GM21717 (cell line): Measurements from ENCODE around the gene YPEL1.

Source experiments
- ATAC-seq: cut with Tn5 transposase; IDR thresholded peaks from one replicate; pipeline ENCODE4 v1.9.1; 2021; ENCODE audit warnings: mild to moderate bottlenecking, moderate library complexity; ENCODE audit not compliant: unreplicated experiment

Gene YPEL1

DNA sequence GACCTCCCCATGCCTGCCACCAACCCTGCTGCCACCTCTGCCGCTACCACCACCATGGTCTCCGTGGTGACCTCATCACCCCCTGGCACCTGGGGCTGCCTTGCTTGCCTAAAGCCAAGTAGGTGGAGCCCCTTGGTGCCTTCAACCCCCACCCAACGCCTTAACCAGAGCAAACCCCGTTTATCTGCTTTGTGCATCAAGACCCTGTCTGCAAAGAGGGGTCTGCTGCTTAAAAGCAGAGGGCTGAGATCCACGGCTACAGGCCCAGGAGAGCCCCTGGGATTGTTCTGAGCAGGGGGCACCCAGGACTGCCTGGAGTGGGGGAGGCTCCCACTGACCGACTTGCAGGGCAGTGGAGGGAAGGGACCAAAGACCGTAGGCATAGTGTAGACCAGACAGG, 74.7 kb downstream of the YPEL1 start:
- no peak for ATAC-seq

DNA sequence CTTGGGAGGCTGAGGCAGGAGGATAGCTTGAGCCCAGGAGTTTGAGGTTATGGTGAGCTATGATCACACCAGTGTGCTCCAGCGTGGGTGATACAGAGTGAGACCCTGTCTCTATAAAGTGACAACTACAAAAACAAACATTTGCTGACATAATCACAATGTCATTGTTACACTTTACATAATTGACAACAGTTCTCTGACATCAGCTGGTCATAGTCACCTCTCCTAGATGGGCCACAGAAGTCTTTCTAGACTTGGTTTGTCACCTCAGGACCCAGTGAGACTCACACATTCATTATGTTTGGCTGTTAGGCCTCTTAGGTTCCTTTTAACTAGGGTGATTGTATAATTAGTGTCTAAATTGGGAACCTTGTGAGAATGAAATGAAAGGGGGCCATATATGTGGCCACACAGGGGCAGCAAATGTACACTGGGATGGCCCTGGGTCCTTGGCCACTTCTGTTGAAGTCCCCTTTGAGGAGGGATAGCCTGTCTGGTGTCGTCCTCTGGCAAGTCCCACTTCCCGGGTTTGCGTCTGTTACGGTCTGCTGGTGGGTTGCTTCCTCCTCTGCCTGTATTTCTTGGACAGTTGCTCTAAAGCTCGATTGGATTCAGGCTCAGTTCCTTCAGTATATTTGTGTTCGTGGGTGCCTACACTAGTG, 75.6 kb downstream of the YPEL1 start:
- ATAC-seq, result no peak

DNA sequence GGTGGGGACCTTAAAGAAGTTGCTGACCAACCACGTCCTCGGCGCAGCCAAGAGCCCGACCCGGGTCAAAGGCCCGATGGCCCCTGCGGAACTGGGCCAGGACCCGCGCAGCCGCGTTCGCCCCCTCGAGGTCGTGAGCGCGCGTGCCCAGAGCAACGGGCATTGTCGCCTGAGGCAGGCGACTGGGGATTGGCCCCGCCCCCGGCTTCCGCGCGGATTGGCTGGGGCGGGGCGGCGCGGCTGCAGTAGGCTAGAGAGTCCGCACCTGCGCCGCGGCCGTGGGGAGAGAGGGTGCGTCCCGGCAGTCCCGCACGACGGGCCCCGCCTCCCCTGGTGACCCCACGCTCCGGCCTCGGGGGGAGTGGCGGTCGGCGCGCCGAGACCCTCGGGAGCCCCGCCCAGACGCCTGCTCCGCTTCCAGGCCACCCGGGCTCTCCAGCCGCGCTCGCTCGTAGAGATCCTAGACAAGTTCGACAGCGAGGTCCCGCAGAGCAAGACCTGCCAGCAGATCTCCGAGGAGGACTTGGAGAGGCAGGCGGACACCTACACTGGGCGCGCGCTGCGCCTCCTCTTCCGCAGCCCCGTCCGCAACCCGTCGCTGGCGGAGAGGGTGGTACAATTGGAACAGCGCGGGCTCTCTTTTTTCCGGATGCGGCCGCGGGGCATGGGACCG, 78.1 kb downstream of the YPEL1 start:
- peak; percentile 47 for ATAC-seq

DNA sequence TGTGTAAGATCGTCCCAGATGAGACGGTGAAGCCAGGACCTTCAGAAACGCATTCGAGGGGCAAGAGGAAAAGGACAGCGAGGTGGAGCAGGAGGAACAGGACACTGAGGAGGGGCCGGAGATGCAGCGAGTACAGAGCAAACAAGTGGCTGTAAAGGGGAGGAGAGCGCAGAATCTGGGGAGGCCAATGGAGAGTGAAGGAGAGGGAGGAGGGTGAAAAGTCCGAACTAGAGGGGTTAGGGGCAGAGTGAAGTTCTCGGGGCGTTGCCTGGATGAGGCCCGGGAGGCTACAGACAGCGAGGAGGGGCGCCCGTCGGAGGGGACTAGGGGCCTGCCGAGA, 78.6 kb downstream of the YPEL1 start:
- no peak for ATAC-seq

DNA sequence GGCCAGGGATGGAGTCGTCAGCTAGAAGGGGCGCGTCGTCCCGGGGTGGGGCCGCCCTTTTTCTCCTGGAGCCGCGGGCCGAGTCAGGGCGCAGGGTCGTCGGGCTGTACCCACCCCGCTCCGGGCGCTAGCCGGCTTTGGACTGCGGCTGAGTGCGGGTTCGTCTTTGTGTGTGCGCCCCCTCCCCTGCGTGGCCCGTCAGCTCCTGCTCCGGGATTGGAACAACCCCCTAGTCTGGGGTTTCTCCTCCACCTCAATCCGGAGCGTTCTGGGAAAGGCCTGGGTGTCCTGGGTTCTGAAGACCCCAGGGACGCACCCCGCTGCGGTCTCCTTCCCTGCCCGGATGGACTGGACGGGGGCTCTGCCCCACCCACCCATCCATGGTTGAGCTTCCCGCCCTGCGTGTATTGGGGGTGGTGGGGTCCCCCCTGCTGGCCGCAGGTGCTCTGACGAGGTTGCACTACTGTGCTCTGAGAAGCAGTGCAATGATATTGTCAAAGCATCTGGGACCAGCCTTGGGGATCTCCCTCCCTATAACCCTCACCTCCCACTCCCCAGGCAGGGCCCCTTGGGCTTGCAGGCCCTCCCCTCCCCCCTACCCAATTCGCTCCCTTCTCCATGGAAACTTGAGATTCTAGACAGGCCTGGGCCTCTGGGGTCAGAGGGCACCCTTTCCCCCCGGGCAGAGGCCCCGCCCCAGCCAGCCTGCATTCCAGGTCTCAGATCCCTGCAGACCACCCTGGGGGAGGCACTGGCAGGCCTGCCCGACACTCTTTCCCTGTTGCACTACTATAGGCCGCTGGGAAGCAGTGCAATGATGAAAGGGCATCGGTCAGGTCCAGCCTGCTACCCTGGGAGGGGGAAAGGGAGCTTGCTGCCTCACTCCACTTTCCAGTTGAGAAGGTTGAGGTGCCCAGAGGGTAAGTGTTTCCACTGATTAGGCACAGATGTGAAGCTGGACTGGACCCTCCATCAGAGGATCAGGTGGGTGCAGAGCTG, 82.7 kb downstream of the YPEL1 start:
- ATAC-seq, result no peak

DNA sequence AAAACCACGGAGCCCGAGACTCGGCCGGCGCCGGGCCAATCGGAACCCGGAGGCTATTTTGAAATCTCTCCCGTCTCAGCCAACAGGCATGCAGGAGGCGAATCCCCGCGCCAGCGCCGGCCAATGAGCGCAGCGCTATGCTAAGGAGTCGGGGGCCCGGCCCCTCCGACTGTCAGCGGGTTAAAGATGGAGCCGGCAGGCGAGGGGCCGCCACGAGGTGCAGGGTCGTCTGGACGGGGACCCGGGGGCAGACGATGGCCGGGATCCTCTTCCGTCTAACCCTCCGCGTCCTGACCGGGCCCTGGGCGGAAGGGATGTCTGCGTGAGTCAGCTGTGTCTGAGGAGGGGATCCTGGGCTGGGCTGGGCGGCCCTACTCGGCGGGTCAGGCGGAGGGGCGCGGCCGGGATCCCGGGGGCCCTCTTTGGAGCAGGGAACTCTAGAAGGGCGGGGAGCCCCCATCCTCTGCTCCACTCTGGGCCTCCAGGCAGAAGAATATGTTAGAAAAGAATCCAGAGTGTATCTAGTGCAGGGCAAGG, 83.5 kb downstream of the YPEL1 start:
- peak; percentile 70 for ATAC-seq

DNA sequence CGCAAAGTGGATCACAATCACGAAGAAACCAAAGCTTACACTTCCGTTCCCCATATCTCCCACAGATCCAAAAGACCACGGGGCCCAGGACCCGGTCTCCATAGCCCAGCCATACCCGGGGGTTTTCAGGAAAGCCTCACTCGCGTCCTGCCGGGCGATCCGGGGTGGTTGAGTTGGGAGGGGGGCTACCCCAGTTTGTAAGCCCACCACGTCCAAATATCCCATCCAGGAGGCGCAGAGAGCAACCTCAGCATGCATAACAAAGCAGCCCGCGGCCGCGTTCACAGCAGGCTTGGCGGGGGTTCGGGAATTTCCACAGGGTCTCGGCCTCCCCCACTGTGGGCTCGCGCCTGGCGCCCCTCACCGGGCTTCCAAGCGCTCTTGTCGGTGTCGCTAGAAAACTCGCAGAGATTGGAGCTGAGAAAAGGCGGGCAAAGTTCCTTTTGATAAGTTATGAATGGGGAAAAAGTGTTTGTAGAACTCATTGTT, 84.0 kb downstream of the YPEL1 start:
- peak; percentile 29 for ATAC-seq

DNA sequence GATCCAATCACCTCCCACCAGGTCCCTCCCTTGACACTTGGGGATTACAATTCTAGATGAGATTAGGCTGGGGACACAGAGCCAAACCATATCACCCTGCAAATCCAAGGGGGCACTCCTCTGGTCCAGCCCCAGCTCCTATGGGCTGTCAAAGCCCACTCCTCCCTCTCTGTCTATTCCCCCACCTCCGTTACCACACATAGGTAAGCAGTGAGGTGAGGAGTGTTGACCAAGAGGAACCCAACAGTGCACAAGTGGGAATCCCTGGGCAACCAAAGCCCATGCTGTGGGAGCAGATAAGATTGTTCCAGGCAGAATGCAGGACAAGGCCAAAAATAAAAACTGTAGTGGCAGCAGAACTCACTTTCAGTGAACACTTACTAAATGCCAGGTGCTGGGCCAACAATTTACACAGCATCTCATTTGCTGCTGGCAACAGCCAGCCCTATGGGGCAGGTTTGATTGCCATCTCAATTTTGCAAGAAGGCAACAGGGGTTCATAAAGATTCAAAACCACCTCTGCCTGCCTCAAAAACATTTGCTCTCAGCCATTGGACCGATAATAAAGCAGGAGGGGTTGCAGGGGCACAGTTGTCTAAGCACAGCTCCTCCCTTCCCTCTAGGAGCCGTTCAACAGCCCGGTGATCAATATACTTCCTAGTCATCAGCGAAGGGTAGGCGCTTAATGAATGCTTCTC, 84.6 kb downstream of the YPEL1 start:
- ATAC-seq, result no peak

DNA sequence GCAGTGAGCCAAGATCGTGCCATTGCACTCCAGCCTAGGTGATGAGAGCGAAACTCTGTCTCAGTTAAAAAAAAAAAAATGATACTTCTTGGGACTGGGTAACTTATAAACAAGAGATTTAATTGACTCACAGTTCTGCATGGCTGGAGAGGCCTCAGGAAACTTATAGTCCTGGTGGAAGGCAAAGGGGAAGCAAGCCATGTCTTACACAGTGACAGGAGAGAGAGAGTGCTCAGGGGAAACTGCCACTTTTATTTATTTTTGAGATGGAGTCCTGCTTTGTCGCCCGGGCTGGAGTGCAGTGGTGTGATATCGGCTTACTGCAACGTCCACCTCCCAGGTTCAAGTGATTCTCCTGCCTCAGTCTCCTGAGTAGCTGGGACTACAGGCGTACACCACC, 85.3 kb downstream of the YPEL1 start:
- no peak for ATAC-seq
